Inflammatory macrophage treated with lipopolysaccharide for 4 hours (primary cell): ENCODE results near the gene PLAAT4.
"Not testable (repeated sequence)": the region's sequence is repeated elsewhere in the genome, so short reads cannot be mapped to it uniquely, and the experiment has no call there.

Experiments used
- DNase-seq: peaks from one replicate; pipeline ENCODE4 v3.0.0-alpha.2; 2020

PLAAT4 gene

GRCh38 chr11:63573881-63574855 lies 37.6 kb downstream of the PLAAT4 start:
- peak; percentile 89 for DNase-seq

GRCh38 chr11:63574856-63575602 lies 38.4 kb downstream of the PLAAT4 start:
- no peak for DNase-seq

- DNase-seq = not testable (repeated sequence)
Measured at GRCh38 chr11:63578882-63579281, 42.3 kb downstream of the PLAAT4 start.

GRCh38 chr11:63581224-63581623 lies 44.6 kb downstream of the PLAAT4 start:
- DNase-seq = not testable (repeated sequence)

GRCh38 chr11:63583357-63583677 lies 46.7 kb downstream of the PLAAT4 start:
- DNase-seq = no peak

- no peak for DNase-seq
Measured at GRCh38 chr11:63586451-63587166, 50.0 kb downstream of the PLAAT4 start.

GRCh38 chr11:63589000-63589399 lies 52.4 kb downstream of the PLAAT4 start:
- DNase-seq = no peak

- no peak for DNase-seq
Measured at GRCh38 chr11:63590024-63590788, 53.6 kb downstream of the PLAAT4 start.

- DNase-seq = peak; percentile 54
Measured at GRCh38 chr11:63592975-63593395, 56.4 kb downstream of the PLAAT4 start.

GRCh38 chr11:63595296-63595695 lies 58.7 kb downstream of the PLAAT4 start:
- DNase-seq = peak; percentile 36
